ENCODE measurements around the gene USP6. TPM values are rescaled to one million over a fixed set of nuclear protein-coding genes. Genes with fewer than 3 reads are reported as not detected.
A peak's percentile ranks its signal among the peaks of the same experiment; 100 is the strongest.
"Not testable (repeated sequence)": the region's sequence is repeated elsewhere in the genome, so short reads cannot be mapped to it uniquely, and the experiment has no call there.

Gene USP6
- total RNA-seq, 2 experiments from 2014 or later, result 0.05 TPM

DNA sequence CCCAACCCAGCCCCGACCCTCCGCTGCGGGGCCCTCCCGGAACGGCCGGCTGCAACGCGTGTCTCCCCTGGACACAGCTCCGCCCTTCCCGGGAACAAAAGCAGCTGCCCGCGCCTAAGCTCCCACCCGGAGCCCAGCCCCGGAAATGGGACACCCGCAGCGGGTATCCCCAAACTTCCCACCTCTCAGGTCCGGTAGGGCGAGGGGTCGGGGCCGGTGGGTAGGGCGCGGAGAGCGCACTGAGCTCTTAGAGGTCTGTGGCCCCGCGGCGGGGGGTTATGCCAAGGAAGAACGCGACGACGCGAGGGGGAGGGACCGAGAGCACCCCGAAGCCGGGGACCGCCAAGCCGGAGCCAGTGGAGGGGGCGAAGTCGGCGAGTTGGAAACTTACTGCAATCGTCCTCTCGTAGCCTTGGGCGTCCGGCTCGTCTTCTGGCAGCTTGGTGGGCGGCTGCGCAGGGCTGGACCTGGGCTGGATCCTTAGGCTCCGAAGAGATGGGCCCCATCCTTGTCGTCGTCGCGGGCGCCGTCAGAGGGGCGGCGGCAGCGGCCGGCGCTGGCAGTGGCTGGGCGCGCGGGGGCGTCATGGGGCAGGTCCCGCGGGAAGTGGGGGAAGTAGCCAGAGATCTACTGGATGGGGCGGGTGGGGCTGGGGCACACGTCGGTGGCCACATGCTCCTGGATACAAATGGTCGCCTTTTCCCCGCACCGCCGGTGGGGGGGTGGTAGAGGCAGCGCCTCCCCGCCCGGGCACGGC is 6.9 kb downstream of the USP6 start:
- H3K9me3 Mint-ChIP-seq, result no peaks in the 10 kb centered on the region

DNA sequence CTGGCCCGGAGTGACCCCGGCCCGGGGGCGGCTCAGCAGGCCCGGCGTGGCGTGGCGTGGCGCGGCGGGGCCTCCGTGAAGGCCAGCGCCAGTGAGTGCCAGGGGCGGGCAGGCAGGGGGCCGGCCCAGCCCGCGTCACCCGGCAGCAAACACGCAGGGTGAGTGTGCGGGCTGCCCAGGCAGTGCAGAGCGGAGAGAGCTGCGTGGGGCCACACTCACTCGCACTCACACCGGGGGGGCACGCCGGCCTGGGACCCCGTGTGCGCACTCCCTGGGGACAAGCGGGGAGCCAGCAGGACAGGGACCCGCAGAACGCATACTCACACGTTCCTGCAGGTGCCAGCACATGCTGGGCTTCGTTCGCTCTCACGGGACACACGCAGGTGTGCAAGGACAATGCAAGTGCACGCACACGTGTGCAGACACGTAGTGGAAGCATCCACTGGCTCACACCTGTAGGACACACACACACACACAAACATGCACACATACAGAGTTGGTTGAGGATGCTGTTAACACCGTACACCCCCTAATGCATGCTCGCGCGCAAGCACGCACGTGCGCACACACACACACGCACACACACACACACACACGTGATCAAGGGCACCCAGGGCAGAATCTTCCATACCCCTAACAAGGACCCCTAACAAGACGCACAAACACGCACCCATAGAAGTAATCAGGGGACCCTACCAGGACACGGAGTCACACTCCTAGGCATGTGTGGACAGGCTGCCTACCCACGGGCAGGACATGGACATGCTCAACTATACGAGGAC is 7.7 kb downstream of the USP6 start:
- H3K27ac Mint-ChIP-seq, result no peak overlapping the region
- no peaks in the 10 kb centered on the region for H3K36me3 Mint-ChIP-seq
- CTCF ChIA-PET, result no interaction called here
- intact Hi-C loops (cut with micrococcal nuclease), result no loop called here
- peak; percentile 5 for DNase-seq
- POLR2A ChIA-PET, result no interaction called here
- no peaks in the 10 kb centered on the region for H3K4me1 Mint-ChIP-seq (ENCODE audit: low read depth)
- H3K4me3 Mint-ChIP-seq, result no peak overlapping the region
- H3K9me3 Mint-ChIP-seq, result no peaks in the 10 kb centered on the region
- peaks cover 33% of the 10 kb centered on the region for H3K27me3 Mint-ChIP-seq

More for the DNA sequence above, 6.9 kb downstream of the USP6 start:
- CTCF ChIA-PET, result interaction anchor here (0.6 to 1.3 kb wide), 2 partner anchors 10 to 60 kb away, joined by 3 read pairs; no protein-coding TSS in a partner anchor
- Mint-ChIP-seq H3K27me3 (peaks cover 32% of the 10 kb centered on the region), H3K4me3 (peak overlapping the region; percentile 6), H3K36me3 (no peaks in the 10 kb centered on the region), H3K4me1 (ENCODE audit: low read depth) (no peaks in the 10 kb centered on the region), H3K27ac (no peak overlapping the region)
- peak; percentile 22 for DNase-seq
- intact Hi-C loops (cut with micrococcal nuclease), result no loop called here
- POLR2A ChIA-PET, result no interaction called here

DNA sequence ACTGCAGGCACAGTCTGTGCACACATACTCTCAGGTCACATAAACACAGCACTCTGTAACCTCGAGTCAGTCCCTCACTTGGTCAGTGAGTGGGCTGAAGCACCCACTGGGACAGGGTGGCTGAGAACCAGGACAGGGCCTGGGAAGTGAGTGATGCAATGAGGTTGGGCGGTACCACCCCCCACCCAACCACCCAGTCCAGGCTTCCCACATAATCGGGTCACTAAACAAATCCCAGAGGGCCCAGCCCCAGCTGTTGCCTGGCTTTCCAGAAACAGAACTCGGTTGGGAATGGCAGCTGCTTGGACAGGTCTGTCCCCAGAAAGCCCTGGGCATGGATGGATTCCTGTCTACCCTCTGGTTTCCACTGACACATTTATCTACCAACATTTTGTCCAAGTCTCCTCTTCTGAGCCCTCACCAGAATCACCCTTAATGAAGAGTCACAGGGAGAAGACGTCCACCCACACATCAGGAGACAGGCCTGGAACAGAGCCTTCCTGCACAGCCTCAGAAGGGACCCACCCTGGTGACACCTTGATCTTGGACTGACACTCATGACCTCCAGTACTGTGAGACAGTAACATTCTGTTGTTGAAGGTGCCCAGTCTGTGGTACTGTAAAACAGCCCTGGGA is 8.4 kb downstream of the USP6 start:
- H3K27ac Mint-ChIP-seq; H3K4me1 Mint-ChIP-seq (ENCODE audit: low read depth); H3K4me3 Mint-ChIP-seq; H3K36me3 Mint-ChIP-seq; H3K9me3 Mint-ChIP-seq; POLR2A ChIA-PET; CTCF ChIA-PET; intact Hi-C loops (cut with micrococcal nuclease): not testable (repeated sequence)
- peak; percentile 6 for DNase-seq
- peaks cover 33% of the 10 kb centered on the region for H3K27me3 Mint-ChIP-seq

DNA sequence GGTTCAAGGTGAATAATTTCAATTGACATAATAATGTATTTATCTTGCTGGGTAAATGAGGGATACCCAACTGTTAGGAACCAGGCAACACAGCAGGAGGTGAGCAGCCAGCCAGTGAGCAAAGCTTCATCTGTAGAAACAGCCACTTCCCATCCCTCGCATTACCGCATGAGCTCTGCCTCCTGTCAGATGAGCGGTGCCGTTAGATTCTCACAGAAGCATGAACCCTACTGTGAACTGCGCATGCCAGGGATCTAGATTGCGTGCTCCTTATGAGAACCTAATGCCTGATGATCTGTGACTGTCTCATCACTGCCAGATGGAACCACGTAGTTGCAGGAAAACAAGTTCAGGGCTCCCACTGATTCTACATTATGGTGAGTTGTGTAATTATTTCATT is 9.1 kb downstream of the USP6 start:
- H3K27ac Mint-ChIP-seq; H3K9me3 Mint-ChIP-seq; H3K4me1 Mint-ChIP-seq (ENCODE audit: low read depth); H3K36me3 Mint-ChIP-seq; intact Hi-C loops (cut with micrococcal nuclease); CTCF ChIA-PET; H3K4me3 Mint-ChIP-seq; POLR2A ChIA-PET: not testable (repeated sequence)
- peak; percentile 4 for DNase-seq
- peaks cover 33% of the 10 kb centered on the region for H3K27me3 Mint-ChIP-seq

DNA sequence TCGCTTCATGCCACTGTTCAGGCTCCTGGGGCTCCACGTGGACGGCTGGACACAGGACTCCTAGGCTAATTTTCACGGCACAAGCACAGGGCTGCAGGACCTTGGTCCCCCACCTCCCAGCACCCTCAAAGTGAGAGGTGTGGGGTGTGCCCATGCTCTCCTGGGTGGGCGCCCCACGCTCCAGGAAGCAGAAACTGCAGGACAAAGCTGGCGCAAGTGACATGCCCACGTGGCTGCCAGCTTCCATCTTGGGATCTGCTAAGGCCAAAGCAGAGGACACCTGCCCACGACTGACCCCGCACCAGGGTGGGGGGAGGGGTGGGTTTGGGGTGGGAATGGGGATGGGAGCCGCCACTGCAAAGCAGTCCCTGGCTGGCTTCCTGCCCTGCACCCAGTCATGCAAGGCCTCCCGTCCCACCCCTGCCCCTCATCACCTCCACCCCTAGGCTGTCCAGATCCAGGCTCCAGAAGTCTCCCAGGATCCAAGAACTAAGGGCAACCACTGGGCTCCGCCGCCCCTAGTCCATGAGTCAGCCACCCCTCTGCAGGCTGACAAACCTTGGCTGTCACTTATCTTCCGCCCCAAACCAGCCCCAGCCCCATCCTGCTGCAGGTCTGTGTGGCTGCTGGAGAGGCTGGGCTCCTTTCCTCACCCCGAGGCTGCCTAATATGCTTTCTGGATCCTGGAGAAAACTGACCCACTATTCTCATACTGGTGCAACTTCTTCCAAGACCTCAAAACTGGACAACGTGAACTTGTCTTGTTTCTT is 11.1 kb downstream of the USP6 start:
- Mint-ChIP-seq H3K9me3 (no peaks in the 10 kb centered on the region), H3K27ac (no peak overlapping the region), H3K4me1 (ENCODE audit: low read depth) (no peaks in the 10 kb centered on the region), H3K4me3 (no peak overlapping the region), H3K27me3 (peaks cover 20% of the 10 kb centered on the region), H3K36me3 (no peaks in the 10 kb centered on the region)
- ChIA-PET POLR2A (no interaction called here), CTCF (no interaction called here)
- intact Hi-C loops (cut with micrococcal nuclease), result no loop called here
- DNase-seq, result no peak

DNA sequence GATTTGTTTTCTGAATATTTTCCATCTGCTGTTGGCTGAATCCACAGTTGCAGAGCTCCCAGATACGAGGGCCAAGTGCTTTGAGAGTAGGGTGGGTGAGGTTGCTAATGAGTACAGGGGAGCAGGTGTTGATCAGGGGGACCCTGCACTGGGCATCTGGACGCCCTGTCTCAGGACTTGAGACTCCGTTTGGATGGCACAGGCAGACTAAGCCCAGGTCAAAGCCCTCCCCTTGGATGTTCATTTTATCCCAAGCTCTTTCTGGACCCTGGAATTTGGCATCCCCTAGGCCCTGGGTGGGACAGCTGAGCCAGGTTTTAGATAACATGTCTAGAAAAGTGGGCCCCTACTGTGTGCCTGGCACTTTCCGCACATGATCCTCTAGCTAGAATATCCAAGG is 12.1 kb downstream of the USP6 start:
- no peaks in the 10 kb centered on the region for H3K36me3 Mint-ChIP-seq
- intact Hi-C loops (cut with micrococcal nuclease), result no loop called here
- POLR2A ChIA-PET, result no interaction called here
- peak; percentile 6 for DNase-seq
- no peak overlapping the region for H3K4me3 Mint-ChIP-seq
- peaks cover 16% of the 10 kb centered on the region for H3K27me3 Mint-ChIP-seq
- no peaks in the 10 kb centered on the region for H3K9me3 Mint-ChIP-seq
- H3K27ac Mint-ChIP-seq, result no peak overlapping the region
- CTCF ChIA-PET, result no interaction called here
- no peaks in the 10 kb centered on the region for H3K4me1 Mint-ChIP-seq (ENCODE audit: low read depth)

DNA sequence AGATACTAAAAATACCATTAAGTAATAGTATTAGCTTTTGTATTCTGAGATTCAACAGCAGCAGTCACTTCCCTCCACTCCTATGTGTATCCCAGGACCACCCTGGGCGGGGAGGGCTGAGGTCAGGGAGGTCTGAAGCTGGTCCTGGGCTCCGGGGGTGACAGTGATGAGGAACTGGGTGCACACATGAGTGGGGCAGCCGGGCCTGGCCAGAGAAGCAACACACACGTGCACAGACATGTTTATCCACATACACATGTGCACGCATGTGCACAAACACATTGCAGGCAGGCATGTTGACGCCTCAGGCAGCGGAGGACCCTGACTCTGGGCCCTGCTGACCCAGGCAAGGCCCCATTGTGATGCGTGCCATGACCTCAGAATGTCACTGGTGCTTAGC is 12.6 kb downstream of the USP6 start:
- H3K4me3 Mint-ChIP-seq; H3K4me1 Mint-ChIP-seq (ENCODE audit: low read depth); H3K9me3 Mint-ChIP-seq; CTCF ChIA-PET; H3K36me3 Mint-ChIP-seq; DNase-seq; intact Hi-C loops (cut with micrococcal nuclease); POLR2A ChIA-PET; H3K27ac Mint-ChIP-seq: not testable (repeated sequence)
- peaks cover 16% of the 10 kb centered on the region for H3K27me3 Mint-ChIP-seq

DNA sequence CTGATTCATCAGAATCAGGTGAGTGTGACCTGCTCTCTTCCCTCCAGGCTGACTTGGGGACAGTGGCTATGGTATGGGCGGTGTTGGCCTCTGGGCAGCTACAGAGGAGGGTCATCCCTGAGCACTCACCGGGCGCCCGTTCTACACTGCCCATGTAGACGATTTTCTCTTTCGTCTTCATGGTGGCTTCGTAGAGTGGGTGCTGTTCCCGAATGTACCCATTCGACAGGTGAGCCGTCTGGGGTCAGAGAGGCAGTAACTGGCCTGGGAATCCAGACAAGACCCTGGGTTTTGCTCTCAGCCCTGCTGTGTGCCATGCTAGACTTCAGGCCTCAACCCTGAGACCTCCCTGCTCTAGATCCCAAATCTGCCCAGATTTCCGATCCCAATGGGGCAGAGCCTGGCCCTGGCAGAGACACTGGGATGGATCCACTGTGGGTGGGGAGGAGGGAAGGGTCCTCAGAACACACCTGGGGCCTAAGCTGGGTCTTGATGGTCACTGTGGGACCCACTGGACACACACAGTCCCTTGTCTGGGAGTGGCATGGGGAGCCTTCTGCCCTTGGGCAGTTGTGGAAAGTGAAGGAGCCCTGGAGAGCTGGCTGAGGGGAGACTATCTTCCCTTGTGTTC is 13.2 kb downstream of the USP6 start:
- DNase-seq, result no peak
- H3K9me3 Mint-ChIP-seq, result no peaks in the 10 kb centered on the region
- ChIA-PET POLR2A (no interaction called here), CTCF (no interaction called here)
- peaks cover 11% of the 10 kb centered on the region for H3K27me3 Mint-ChIP-seq
- H3K27ac Mint-ChIP-seq, result no peak overlapping the region
- no peak overlapping the region for H3K4me3 Mint-ChIP-seq
- intact Hi-C loops (cut with micrococcal nuclease), result no loop called here
- no peaks in the 10 kb centered on the region for H3K36me3 Mint-ChIP-seq
- H3K4me1 Mint-ChIP-seq (ENCODE audit: low read depth), result no peaks in the 10 kb centered on the region

DNA sequence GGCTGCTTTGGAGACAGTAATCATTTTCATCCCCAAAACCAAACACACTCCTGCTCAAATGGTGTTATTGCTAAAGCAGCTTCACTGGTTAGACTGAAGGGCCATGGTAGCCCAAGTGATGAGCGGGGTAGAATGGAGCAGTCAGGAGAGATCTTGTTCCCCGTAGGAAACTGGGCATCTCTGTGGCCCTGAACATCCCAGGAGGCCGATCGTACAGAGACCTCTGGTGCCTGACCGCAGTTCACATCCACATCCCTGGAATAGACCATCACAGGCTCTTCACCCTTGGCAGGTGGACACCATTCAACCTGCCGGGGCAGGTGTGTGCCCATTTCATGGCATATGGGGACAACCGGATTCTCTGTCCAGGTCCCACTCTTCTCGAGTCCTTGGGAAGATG is 13.9 kb downstream of the USP6 start:
- DNase-seq; H3K36me3 Mint-ChIP-seq; CTCF ChIA-PET; H3K27ac Mint-ChIP-seq; intact Hi-C loops (cut with micrococcal nuclease); H3K9me3 Mint-ChIP-seq; H3K4me1 Mint-ChIP-seq (ENCODE audit: low read depth); H3K27me3 Mint-ChIP-seq; H3K4me3 Mint-ChIP-seq; POLR2A ChIA-PET: not testable (repeated sequence)

DNA sequence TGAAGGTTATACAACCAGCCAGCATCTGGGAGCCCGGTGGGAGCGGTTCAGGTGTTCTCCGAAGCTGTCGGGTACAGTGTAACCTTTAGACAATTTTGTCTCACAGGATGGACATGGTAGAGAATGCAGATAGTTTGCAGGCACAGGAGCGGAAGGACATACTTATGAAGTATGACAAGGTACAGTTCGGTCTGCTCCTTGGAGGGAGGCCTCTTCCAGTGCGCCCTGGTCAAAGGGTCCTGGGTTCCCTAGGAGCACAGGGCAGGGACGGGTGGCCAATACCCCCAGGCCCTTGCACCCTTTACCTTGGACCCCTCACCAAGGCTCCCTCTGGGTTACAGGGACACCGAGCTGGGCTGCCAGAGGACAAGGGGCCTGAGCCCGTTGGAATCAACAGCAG is 14.4 kb downstream of the USP6 start:
- H3K4me3 Mint-ChIP-seq; H3K36me3 Mint-ChIP-seq; H3K27ac Mint-ChIP-seq; H3K9me3 Mint-ChIP-seq; H3K4me1 Mint-ChIP-seq (ENCODE audit: low read depth); intact Hi-C loops (cut with micrococcal nuclease); DNase-seq; CTCF ChIA-PET; H3K27me3 Mint-ChIP-seq; POLR2A ChIA-PET: not testable (repeated sequence)

DNA sequence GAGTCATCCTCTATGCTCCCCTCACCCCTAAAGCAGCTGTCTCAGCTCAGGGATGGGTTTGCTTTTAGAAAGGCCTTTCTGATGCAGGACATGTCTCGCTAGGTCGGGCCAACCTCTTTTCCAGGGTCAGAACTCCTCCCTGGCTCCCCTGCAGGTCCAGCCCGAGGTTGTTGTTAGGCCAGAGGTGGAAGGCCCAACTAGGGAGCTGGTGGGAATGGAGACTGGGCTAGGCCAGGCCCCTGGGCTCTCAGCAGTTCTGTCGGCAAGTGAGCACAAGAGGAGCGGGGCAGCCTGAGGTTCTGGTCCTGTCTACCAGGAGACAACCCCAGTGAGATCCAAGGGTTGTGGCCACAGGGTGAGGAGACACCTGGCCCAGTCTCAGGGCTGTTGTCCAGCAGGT is 14.9 kb downstream of the USP6 start:
- CTCF ChIA-PET; H3K4me1 Mint-ChIP-seq (ENCODE audit: low read depth); intact Hi-C loops (cut with micrococcal nuclease); H3K27me3 Mint-ChIP-seq; H3K36me3 Mint-ChIP-seq; H3K9me3 Mint-ChIP-seq; DNase-seq; POLR2A ChIA-PET; H3K27ac Mint-ChIP-seq; H3K4me3 Mint-ChIP-seq: not testable (repeated sequence)

DNA sequence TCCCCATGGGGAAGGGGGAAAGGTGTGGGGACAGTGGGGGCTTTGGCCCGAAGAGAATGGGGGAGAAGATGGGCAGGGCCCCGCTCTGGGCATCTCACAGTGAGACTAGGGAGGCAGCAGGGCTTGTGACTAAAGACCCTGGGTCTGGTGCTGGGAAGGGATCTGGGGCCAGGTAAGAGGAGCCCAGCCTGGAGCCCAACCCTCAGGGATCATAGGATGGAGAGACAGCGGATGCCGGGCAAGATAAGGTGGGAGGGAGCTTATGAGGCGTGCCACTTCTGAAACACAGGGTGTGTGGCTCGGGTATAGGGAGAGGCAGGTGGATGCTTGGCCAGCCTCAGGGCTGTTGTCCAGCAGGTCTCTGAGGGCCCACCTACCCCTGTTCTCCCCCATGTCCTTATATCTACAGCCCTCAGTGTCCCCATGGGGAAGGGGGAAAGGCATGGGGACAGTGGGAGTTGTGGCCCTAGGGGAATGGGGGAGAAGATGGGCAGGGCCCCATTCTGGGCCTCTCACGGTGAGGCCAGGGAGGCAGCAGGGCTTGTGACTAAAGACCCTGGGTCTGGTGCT is 15.4 kb downstream of the USP6 start:
- no peaks in the 10 kb centered on the region for H3K36me3 Mint-ChIP-seq
- no peak for DNase-seq
- intact Hi-C loops (cut with micrococcal nuclease), result no loop called here
- no peak overlapping the region for H3K27ac Mint-ChIP-seq
- H3K4me1 Mint-ChIP-seq (ENCODE audit: low read depth), result no peaks in the 10 kb centered on the region
- H3K4me3 Mint-ChIP-seq, result no peak overlapping the region
- H3K27me3 Mint-ChIP-seq, result peaks cover 8% of the 10 kb centered on the region
- H3K9me3 Mint-ChIP-seq, result no peaks in the 10 kb centered on the region
- POLR2A ChIA-PET, result no interaction called here
- CTCF ChIA-PET, result no interaction called here

All from activated CD4-positive, alpha-beta memory T cell treated with anti-CD3 and anti-CD28 coated beads for 36 hours (primary cell).